Loucy (cell line): ENCODE results near the gene HPSE2.

Experiments used
- H2AFZ ChIP-seq: fragments of 200-600 bp; sonication (generic); 2 replicates; pipeline ENCODE4 v1.6.0; 2016; ENCODE audit warnings: antibody characterized with exemption, mild to moderate bottlenecking, low read length, moderate library complexity
- H3F3A ChIP-seq: fragments of 200-600 bp; 2 replicates; pipeline ENCODE4 v1.6.0; 2016; ENCODE audit warnings: antibody characterized with exemption, low read depth, mild to moderate bottlenecking
- H3K27me3 ChIP-seq: fragments of 200-600 bp; sonication (generic); 2 replicates; pipeline ENCODE4 v1.6.1; 2014; ENCODE audit warnings: low read length, mild to moderate bottlenecking; ENCODE audit not compliant: insufficient read depth, poor library complexity, severe bottlenecking
- H3K36me3 ChIP-seq: fragments of 200-600 bp; sonication (generic); 2 replicates; pipeline ENCODE4 v1.6.1; 2016; ENCODE audit warnings: low read length; ENCODE audit not compliant: insufficient read depth
- H3K4me1 ChIP-seq: fragments of 200-600 bp; sonication (generic); 2 replicates; pipeline ENCODE4 v1.5.1; 2014; ENCODE audit warnings: low read length, mild to moderate bottlenecking; ENCODE audit not compliant: insufficient read depth, poor library complexity, severe bottlenecking
- H3K4me2 ChIP-seq: fragments of 200-600 bp; sonication (generic); 2 replicates; pipeline ENCODE4 v1.6.0; 2014; ENCODE audit warnings: antibody characterized with exemption, low read length, low read depth, mild to moderate bottlenecking; ENCODE audit not compliant: poor library complexity, severe bottlenecking
- H3K4me3 ChIP-seq: fragments of 200-600 bp; sonication (generic); 2 replicates; pipeline ENCODE4 v1.5.1; 2014; ENCODE audit warnings: low read length, mild to moderate bottlenecking, mixed read lengths; ENCODE audit not compliant: poor library complexity, severe bottlenecking
- H3K79me2 ChIP-seq: fragments of 200-600 bp; sonication (generic); 2 replicates; pipeline ENCODE4 v1.6.1; 2014; ENCODE audit warnings: low read length; ENCODE audit not compliant: insufficient read depth
- H3K9ac ChIP-seq: fragments of 200-600 bp; sonication (generic); 2 replicates; pipeline ENCODE4 v1.6.0; 2014; ENCODE audit warnings: mild to moderate bottlenecking, low read depth, low read length, moderate library complexity; ENCODE audit not compliant: poor library complexity, severe bottlenecking
- H3K9me2 ChIP-seq: fragments of 200-600 bp; sonication (generic); replicated peaks from 2 replicates; pipeline ENCODE4 v1.6.1; 2016; ENCODE audit warnings: low read depth, low read length, mixed read lengths
- H3K9me3 ChIP-seq: fragments of 200-600 bp; sonication (generic); 2 replicates; pipeline ENCODE4 v1.6.1; 2014; ENCODE audit warnings: mild to moderate bottlenecking, antibody characterized with exemption, low read length, low read depth; ENCODE audit not compliant: insufficient read depth
- H4K20me1 ChIP-seq: fragments of 200-600 bp; sonication (generic); 2 replicates; pipeline ENCODE4 v1.6.0; 2014; ENCODE audit warnings: antibody characterized with exemption, low read length, mild to moderate bottlenecking; ENCODE audit not compliant: insufficient read depth, poor library complexity, severe bottlenecking
- EZH2phosphoT487 ChIP-seq: fragments of 200-600 bp; IDR thresholded peaks from 2 replicates; pipeline ENCODE4 v1.6.1; 2018; ENCODE audit warnings: antibody characterized with exemption, mild to moderate bottlenecking, moderate library complexity, borderline replicate concordance
- TF ChIP-seq, protein P1 (sequence below): fragments of 200-600 bp; sonication (generic); conservative IDR thresholded peaks from 2 replicates; pipeline ENCODE4 v1.5.1; 2014; ENCODE audit warnings: mild to moderate bottlenecking, antibody characterized with exemption, low read length

Gene HPSE2

DNA sequence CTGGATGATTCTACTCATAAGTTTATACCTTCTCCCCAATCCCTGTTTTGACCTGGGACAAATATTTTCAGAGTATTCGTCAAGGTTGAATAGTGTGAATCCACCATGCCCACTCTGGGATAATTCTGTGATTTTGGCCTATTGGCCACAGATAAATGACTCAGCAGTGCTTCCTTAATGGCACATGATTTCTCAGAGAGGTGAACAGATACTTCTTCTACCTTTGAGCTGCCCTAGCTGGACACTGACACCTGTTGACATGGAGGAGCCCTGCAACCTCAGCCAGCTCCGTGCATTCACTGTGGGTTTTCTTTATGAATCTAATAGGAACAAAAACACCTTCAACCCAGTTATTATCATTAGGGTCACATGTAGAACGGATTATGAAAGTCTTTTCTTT is 748.0 kb downstream of the HPSE2 start:
- H4K20me1 ChIP-seq = no peaks in the 10 kb centered on the region

DNA sequence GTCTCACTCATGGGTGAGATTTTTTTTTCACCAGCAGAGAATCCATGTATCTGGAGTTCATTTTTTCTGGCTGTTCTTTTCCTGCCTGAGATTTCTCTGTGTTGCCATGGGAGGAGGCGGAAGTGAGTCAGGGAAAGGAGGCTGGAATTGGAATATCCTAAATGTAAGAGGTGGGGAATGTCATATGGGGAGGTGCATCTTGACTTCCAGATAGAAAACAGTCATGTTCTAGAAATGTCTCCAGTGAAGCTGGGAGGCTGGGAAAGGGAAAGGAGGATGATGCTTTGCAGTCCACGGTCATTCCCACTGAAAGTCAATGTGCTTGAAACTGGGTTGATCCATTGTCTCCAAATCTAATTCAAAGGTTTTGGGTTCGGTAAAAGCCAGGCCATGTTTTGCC is 749.2 kb downstream of the HPSE2 start:
- no peaks in the 10 kb centered on the region for H3K79me2 ChIP-seq
- H3K9me2 ChIP-seq = no peaks in the 10 kb centered on the region
- H3K27me3 ChIP-seq = no peaks in the 10 kb centered on the region
- TF ChIP-seq, protein P1, sequence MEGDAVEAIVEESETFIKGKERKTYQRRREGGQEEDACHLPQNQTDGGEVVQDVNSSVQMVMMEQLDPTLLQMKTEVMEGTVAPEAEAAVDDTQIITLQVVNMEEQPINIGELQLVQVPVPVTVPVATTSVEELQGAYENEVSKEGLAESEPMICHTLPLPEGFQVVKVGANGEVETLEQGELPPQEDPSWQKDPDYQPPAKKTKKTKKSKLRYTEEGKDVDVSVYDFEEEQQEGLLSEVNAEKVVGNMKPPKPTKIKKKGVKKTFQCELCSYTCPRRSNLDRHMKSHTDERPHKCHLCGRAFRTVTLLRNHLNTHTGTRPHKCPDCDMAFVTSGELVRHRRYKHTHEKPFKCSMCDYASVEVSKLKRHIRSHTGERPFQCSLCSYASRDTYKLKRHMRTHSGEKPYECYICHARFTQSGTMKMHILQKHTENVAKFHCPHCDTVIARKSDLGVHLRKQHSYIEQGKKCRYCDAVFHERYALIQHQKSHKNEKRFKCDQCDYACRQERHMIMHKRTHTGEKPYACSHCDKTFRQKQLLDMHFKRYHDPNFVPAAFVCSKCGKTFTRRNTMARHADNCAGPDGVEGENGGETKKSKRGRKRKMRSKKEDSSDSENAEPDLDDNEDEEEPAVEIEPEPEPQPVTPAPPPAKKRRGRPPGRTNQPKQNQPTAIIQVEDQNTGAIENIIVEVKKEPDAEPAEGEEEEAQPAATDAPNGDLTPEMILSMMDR = no peak
- no peak for TF ChIP-seq EZH2phosphoT487
- H3F3A ChIP-seq = no peaks in the 10 kb centered on the region
- H2AFZ ChIP-seq = no peak overlapping the region
- peaks cover 45% of the 10 kb centered on the region for H3K4me1 ChIP-seq
- no peaks in the 10 kb centered on the region for H3K9me3 ChIP-seq
- H3K9ac ChIP-seq = no peak overlapping the region
- H3K4me2 ChIP-seq = no peak overlapping the region
- no peak overlapping the region for H3K4me3 ChIP-seq
- no peaks in the 10 kb centered on the region for H3K36me3 ChIP-seq
- no peaks in the 10 kb centered on the region for H4K20me1 ChIP-seq

More for the DNA sequence above, 748.0 kb downstream of the HPSE2 start:
- Histone ChIP-seq H3K4me2 (no peak overlapping the region), H3K36me3 (no peaks in the 10 kb centered on the region), H3K9ac (no peak overlapping the region), H3K9me3 (no peaks in the 10 kb centered on the region), H3K4me3 (no peak overlapping the region), H3K9me2 (no peaks in the 10 kb centered on the region), H3K4me1 (peaks cover 32% of the 10 kb centered on the region), H3F3A (no peaks in the 10 kb centered on the region), H3K79me2 (no peaks in the 10 kb centered on the region), H3K27me3 (no peaks in the 10 kb centered on the region), H2AFZ (no peak overlapping the region)
- TF ChIP-seq, protein P1 = peak; percentile 37
- TF ChIP-seq EZH2phosphoT487 = no peak

DNA sequence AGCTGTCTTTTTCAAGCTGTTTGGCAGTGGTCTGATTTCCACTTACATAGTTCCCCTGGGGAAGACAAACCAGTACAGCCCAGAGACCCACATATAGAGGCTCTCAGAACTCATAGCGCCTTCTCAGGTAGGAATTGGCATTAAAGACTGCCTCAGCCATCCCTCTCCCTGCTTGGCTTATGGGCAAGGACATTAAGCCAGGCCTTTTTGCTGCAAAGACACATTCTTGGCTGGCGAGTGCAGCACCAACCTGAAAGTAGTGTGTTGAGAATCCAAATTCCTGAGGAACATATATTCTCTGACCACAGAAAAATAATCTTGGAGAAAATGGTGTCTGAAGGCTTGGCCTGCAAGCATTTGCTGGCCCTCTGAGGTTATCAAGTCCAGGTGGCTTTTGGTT is 749.7 kb downstream of the HPSE2 start:
- H2AFZ ChIP-seq = no peak overlapping the region
- no peaks in the 10 kb centered on the region for H3K27me3 ChIP-seq
- H3F3A ChIP-seq = no peaks in the 10 kb centered on the region
- H3K79me2 ChIP-seq = no peaks in the 10 kb centered on the region
- no peaks in the 10 kb centered on the region for H3K9me3 ChIP-seq
- H3K36me3 ChIP-seq = no peaks in the 10 kb centered on the region
- H3K4me1 ChIP-seq = peaks cover 49% of the 10 kb centered on the region
- TF ChIP-seq EZH2phosphoT487 = no peak
- TF ChIP-seq, protein P1 = no peak
- no peak overlapping the region for H3K4me2 ChIP-seq
- H3K4me3 ChIP-seq = no peak overlapping the region
- H3K9me2 ChIP-seq = no peaks in the 10 kb centered on the region
- no peak overlapping the region for H3K9ac ChIP-seq
- H4K20me1 ChIP-seq = no peaks in the 10 kb centered on the region
